ENCODE data around the gene CACNA1E.
"Not testable (repeated sequence)": the region's sequence is repeated elsewhere in the genome, so short reads cannot be mapped to it uniquely, and the experiment has no call there.

CACNA1E gene

DNA sequence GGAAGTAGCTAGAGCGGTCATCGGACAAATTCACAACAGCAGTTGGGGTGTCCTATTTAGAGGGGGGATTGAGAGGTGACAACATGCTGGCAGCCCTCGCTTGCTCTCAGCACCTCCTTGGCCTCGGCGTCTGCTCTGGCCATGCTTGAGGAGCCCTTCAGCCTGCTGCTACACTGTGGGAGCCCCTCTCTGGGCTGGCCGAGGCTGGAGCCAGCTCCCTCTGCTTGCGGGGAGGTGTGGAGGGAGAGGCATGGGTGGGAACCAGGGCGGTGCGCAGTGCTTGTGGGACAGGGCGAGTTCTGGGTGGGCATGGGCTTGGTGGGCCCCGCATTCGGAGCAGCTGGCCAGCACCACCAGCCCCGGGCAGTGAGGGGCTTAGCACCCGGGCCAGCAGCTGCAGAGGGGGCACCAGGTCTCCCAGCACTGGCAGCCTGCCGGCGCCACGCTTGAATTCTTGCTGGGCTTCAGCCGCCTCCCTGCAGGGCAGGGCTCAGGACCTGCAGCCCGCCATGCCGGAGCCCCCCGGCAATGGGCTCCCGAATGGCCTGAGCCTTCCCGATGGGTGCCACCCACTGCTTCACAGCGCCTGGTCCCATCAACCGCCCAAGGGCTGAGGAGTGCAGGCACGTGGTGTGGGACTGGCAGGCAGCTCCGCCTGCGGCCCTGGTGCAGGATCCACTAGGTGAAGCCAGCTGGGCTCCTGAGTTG is 349.0 kb downstream of the CACNA1E start:
- not testable (repeated sequence) for DNase-seq

DNA sequence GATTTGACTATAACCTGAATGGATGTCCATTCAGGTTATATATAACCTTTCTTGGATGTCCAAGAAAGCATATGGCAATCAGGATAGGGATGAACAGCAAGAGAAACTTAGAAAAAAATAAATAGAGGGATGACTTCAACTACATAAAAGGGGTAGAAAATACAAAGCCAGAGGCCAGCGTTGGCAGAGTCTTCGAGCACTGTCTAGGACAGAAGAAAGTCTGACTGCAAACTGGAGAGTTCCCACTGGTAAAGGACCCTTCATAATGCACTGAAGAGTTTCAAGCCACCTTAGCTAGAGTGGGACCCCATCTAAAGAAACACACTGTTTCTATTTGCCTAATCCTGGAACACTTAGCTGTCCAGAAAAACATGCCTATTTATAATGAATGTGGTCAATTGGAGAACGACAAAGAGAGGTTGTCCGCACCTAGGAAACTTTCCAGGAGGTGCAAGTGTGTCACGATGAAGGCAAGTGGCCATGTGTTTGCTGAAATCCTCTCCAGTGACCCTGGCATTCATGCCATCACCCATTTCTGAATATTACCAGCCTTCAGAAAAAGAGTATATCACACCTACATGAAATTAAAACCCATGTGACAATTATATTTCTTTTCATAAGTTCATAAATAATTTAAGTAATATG is 362.8 kb downstream of the CACNA1E start:
- no peak for DNase-seq

DNA sequence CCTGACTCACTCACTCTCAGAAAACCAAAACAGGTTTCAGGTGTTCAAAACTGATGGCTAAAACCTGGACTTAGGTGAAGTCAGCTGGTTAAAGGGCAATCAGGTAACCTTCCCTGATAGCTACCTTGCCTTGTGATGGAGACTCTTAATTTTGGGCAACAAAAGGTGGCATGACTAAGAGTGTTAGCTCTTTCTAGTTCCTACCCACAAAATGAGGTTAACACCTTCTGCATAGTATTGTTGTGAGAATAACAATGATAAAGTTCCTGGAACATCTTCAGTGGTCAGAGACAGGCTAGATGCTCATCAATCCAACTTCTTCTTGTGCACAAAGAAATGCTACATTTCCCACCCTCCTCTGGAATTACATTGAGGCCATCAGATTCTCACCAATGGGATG is 363.4 kb downstream of the CACNA1E start:
- no peak for DNase-seq

DNA sequence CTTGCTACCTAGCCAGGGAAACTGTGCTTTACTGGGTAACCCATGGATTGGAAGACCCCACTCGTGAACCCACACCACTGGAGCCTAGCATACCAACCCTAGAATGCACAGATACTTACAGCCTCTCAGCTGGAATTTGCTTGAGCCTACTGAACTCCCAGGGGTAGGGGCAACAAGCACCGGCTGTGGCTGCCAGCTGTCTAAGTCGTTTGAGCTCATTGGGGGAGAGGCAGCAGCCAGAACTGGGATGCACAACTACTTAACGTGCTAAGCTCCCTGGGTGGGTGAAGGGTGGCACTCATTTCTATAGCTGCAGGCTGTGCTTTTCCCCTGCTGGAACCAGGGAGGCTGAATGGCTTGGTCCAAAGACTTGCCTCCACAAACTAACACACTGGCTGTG is 365.8 kb downstream of the CACNA1E start:
- DNase-seq, result no peak

DNA sequence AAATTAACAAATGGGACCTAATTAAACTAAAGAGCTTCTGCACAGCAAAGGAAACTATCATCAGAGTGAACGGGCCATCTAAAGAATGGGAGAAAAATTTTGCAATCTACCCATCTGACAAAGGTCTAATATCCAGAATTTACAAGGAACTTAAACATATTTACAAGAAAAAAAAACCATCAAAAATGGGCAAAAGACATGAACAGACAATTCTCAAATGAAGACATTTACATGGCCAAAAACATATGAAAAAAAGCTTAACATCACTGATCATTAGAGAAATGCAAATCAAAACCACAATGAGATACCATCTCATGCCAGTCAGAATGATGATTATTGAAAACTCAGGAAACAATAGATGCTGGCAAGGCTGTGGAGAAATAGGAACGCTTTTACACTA is 370.9 kb downstream of the CACNA1E start:
- not testable (repeated sequence) for DNase-seq

DNA sequence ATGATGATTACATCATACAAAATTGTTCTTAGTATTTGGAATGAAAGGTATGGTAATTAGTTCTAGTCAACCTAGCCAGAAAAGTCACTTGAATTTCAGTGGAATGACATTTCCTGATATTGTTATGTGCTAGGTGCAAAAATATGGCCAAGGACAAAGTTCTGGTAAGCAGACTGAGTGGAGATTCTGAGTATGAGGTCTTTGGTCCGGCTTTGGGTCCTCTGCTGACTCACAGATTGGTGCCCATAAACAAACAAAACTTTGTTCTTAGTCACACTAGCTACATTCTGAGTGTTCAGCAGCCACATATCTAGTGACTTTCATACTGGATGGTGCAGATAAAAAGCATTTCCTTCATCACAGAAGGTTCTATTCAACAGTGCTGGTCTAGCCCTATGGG is 372.1 kb downstream of the CACNA1E start:
- DNase-seq, result no peak

All from EL (cell line).